Activated CD4-positive, alpha-beta T cell treated with anti-CD3 and anti-CD28 coated beads for 36 hours (primary cell): ENCODE results near the gene ATP8A2. TPM values are rescaled to one million over a fixed set of nuclear protein-coding genes. Genes with fewer than 3 reads are reported as not detected.
A peak's percentile ranks its signal among the peaks of the same experiment; 100 is the strongest.

Source experiments
- ATAC-seq: fragments of 200-7000 bp; cut with Tn5 transposase; one replicate; pipeline ENCODE4 v1.10.0; 2021; ENCODE audit warnings: mild to moderate bottlenecking, moderate library complexity
- CTCF ChIA-PET: fragments of 350-600 bp; sonication (Branson Sonifier 250); formaldehyde crosslinking; loops from one replicate; lab custom pipeline; 2021; ENCODE audit warnings: antibody characterized with exemption; lab: Charles Lee
- POLR2A ChIA-PET: fragments of 350-600 bp; sonication (Branson Sonifier 250); formaldehyde crosslinking; loops from one replicate; lab custom pipeline; 2021; ENCODE audit warnings: antibody characterized with exemption, inconsistent platforms; lab: Charles Lee
- DNase-seq: peaks from one replicate; pipeline ENCODE4 v3.0.0-alpha.2; 2020
- H3K27ac Mint-ChIP-seq: one replicate; pipeline ENCODE4 v1.8.0; 2021; ENCODE audit warnings: mixed read lengths
- H3K27me3 Mint-ChIP-seq: one replicate; pipeline ENCODE4 v1.8.0; 2021; ENCODE audit warnings: mixed read lengths
- H3K36me3 Mint-ChIP-seq: one replicate; pipeline ENCODE4 v1.8.0; 2021; ENCODE audit warnings: low read depth, mixed read lengths
- H3K4me1 Mint-ChIP-seq: one replicate; pipeline ENCODE4 v1.8.0; 2021; ENCODE audit warnings: mixed read lengths
- H3K4me3 Mint-ChIP-seq: one replicate; pipeline ENCODE4 v1.8.0; 2021; ENCODE audit warnings: mild to moderate bottlenecking, moderate library complexity, mixed read lengths
- H3K9me3 Mint-ChIP-seq: one replicate; pipeline ENCODE4 v1.8.0; 2021; ENCODE audit warnings: low read depth, mixed read lengths
- intact Hi-C, 2 experiments: fragments of 100-400 bp; cut with DNase I in 1 of 2; cut with micrococcal nuclease in 1 of 2; formaldehyde crosslinking; loops; one replicate each; pipeline versions ENCODE4 v1.14.2 to v1.15.1; 2022 to 2024; cut with DNase I, micrococcal nuclease
- total RNA-seq, 2 experiments: library from RNA; stranded (reverse); gene quantifications; one replicate each; pipeline ENCODE4 v1.2.3, GENCODE V29; 2021

The ATP8A2 gene
- total RNA-seq, 2 experiments from 2014 or later = 0.30 to 0.39 TPM

DNA sequence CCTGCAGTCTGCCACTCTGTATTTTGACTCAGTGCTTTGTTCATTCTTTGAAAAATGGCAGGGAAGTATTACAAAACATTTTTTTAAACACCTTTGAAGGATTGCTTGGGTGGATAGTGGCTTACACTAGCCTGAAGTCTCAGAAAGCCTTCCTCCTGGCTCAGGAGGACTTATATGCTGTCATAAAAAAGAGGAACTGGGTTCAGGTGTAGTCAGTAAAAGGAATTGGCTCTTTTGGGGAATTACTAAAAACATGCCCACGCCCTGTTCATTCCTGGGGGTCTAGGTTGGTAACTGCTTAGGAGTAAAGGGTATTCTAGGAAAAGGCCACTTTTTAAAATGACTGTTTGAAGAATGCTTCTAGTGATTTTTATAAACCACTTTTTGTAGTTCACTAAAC lies 493.2 kb downstream of the ATP8A2 start:
- Mint-ChIP-seq H3K4me3 (no peak overlapping the region), H3K9me3 (no peaks in the 10 kb centered on the region)
- POLR2A ChIA-PET = no interaction called here

DNA sequence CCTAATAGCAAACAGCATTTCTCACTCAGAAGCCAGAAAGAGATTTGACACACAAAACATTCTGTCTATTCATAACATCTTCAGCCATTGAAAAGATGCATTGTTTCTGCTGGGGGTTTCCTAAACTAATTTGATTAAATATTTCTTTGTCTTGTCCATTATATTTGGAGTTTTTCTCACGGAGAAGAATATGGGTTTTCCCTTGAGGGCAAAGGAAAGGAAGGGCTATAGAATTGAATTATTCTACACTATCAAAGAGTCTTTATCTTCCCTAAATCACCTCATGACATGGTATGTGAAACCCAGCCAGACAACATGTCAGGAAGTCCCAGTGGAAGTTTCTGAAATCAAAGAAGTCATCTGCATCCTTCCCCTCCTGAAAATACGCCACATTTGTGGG lies 493.6 kb downstream of the ATP8A2 start:
- H3K4me3 Mint-ChIP-seq = no peak overlapping the region
- ChIA-PET CTCF (no interaction called here), POLR2A (no interaction called here)
- no peaks in the 10 kb centered on the region for H3K27me3 Mint-ChIP-seq
- no peaks in the 10 kb centered on the region for H3K36me3 Mint-ChIP-seq
- no peaks in the 10 kb centered on the region for H3K9me3 Mint-ChIP-seq
- DNase-seq (no peak), ATAC-seq (no peak)
- H3K4me1 Mint-ChIP-seq = no peaks in the 10 kb centered on the region
- intact Hi-C loops = no loop called here
- no peak overlapping the region for H3K27ac Mint-ChIP-seq

More for the DNA sequence above, 493.2 kb downstream of the ATP8A2 start:
- CTCF ChIA-PET = no interaction called here
- no peak for ATAC-seq
- no peaks in the 10 kb centered on the region for H3K36me3 Mint-ChIP-seq
- H3K27me3 Mint-ChIP-seq = no peaks in the 10 kb centered on the region
- intact Hi-C loops = no loop called here
- no peak for DNase-seq
- no peak overlapping the region for H3K27ac Mint-ChIP-seq
- no peaks in the 10 kb centered on the region for H3K4me1 Mint-ChIP-seq

DNA sequence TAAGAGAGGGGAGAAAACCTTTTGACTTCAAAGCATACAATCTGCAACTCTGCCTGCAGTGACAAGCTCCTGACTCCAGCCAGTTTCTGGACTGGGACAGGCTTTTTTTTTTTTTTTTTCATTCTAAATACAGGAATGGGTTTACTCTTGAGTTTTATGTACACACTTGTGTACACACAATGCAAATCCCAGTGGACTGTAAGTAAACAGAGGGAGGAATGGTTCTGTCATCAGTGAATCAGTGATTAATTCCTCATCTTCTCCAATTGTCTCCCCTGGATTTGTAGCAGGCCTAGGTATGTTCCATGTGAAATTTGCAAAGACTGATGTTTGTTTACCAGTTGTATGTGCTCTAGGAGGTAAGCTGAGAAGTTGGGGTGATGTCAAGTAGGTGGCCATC lies 495.3 kb downstream of the ATP8A2 start:
- CTCF ChIA-PET = interaction anchor here (0.7 kb wide), 1 partner anchor 998 kb away, joined by 4 read pairs; no protein-coding TSS in a partner anchor

DNA sequence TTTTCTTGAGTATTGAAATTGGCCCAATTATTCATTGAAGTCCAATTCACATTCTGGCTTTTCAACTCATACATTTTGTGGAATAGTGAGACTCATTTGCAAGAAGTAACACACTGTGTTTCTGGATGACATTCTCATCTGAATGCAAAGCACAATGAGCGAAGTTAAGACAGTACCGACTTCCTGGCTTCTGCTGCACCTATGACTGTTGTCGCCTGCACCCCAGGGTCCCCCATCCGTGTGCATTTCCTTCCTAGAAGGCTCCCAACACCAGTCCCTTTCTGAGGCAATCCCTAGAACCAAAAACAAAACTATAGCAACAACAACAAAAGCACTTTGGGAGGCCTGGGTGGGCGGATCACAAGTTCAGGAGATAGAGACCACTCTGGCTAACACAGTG lies 496.7 kb downstream of the ATP8A2 start:
- Mint-ChIP-seq H3K4me1 (peaks cover 27% of the 10 kb centered on the region), H3K36me3 (no peaks in the 10 kb centered on the region), H3K4me3 (no peak overlapping the region), H3K27me3 (no peaks in the 10 kb centered on the region), H3K9me3 (no peaks in the 10 kb centered on the region), H3K27ac (no peak overlapping the region)
- no peak for ATAC-seq
- ChIA-PET CTCF (no interaction called here), POLR2A (no interaction called here)
- no peak for DNase-seq
- intact Hi-C loops = no loop called here

More for the DNA sequence above, 495.3 kb downstream of the ATP8A2 start:
- no peak overlapping the region for H3K4me3 Mint-ChIP-seq
- no peak for ATAC-seq
- no peaks in the 10 kb centered on the region for H3K27me3 Mint-ChIP-seq
- no peak for DNase-seq
- no peaks in the 10 kb centered on the region for H3K36me3 Mint-ChIP-seq
- H3K9me3 Mint-ChIP-seq = no peaks in the 10 kb centered on the region
- POLR2A ChIA-PET = interaction anchor here (0.6 kb wide), 1 partner anchor 22 kb away, joined by 4 read pairs; no protein-coding TSS in a partner anchor
- peaks cover 16% of the 10 kb centered on the region for H3K4me1 Mint-ChIP-seq
- no peak overlapping the region for H3K27ac Mint-ChIP-seq
- intact Hi-C loops = no loop called here

DNA sequence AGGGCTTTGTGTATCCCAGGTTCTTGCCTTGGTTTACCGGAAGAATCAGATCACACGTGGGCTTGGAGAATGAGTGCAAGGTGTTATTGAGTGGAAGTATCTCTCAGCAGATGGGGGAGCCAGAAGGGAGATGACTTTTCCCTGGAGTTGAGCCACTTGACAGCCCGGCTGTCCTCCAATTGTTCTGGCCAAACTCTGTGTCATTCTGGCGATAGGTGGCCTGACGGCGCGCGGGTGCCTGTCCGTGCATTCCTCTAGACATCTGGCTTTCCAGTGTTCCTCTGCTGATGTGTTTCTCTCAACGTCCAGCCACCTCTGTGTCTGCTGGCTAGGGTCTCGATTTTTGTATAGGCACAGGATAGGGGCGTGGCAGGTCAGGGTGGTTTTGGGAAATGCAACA lies 498.2 kb downstream of the ATP8A2 start:
- H3K9me3 Mint-ChIP-seq = peaks cover 7% of the 10 kb centered on the region
- H3K27me3 Mint-ChIP-seq = no peaks in the 10 kb centered on the region
- ChIA-PET POLR2A (no interaction called here), CTCF (no interaction called here)
- H3K4me3 Mint-ChIP-seq = no peak overlapping the region
- H3K4me1 Mint-ChIP-seq = peaks cover 41% of the 10 kb centered on the region
- no peak overlapping the region for H3K27ac Mint-ChIP-seq
- no peak for DNase-seq
- intact Hi-C loops = no loop called here
- ATAC-seq = no peak
- peaks cover 6% of the 10 kb centered on the region for H3K36me3 Mint-ChIP-seq

DNA sequence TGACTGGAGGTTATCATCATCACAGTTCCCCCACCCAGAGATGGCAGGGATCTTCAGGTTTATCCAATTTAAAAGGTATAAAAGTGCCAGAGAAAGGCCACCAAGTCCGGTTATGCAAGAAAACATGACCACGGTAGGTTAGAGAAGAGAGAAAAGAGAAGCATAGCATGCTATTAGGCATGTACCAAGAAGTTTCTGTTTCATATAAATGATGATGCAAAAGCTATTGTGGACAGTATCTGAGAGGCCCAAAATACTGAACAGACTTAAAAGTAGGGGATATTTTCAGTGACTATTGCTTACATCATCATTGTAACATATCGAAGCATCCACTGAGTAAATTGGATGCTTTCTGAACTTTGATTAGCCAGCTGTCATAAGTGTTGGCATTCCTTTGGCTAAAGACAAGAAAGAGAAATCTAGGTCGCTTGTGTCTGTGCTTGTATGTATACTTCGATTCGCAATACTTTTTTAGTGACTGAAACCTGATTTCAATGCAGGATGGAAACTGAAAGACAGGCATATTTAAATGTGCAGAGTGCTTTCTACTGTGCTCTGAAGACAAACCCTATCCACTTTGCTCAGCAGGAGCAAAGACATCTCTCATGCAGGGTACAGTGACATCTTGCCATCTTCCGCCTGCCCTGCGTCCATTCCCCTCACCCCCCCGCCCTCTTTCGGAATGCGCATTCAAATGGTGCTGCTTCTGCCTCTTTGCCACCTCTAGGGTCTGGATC lies 499.8 kb downstream of the ATP8A2 start:
- H3K27me3 Mint-ChIP-seq = no peaks in the 10 kb centered on the region
- peaks cover 7% of the 10 kb centered on the region for H3K9me3 Mint-ChIP-seq
- no peak overlapping the region for H3K27ac Mint-ChIP-seq
- intact Hi-C loops = no loop called here
- ATAC-seq (peak; percentile 57), DNase-seq (no peak)
- ChIA-PET CTCF (no interaction called here), POLR2A (no interaction called here)
- peaks cover 6% of the 10 kb centered on the region for H3K36me3 Mint-ChIP-seq
- H3K4me1 Mint-ChIP-seq = peaks cover 54% of the 10 kb centered on the region
- H3K4me3 Mint-ChIP-seq = no peak overlapping the region

DNA sequence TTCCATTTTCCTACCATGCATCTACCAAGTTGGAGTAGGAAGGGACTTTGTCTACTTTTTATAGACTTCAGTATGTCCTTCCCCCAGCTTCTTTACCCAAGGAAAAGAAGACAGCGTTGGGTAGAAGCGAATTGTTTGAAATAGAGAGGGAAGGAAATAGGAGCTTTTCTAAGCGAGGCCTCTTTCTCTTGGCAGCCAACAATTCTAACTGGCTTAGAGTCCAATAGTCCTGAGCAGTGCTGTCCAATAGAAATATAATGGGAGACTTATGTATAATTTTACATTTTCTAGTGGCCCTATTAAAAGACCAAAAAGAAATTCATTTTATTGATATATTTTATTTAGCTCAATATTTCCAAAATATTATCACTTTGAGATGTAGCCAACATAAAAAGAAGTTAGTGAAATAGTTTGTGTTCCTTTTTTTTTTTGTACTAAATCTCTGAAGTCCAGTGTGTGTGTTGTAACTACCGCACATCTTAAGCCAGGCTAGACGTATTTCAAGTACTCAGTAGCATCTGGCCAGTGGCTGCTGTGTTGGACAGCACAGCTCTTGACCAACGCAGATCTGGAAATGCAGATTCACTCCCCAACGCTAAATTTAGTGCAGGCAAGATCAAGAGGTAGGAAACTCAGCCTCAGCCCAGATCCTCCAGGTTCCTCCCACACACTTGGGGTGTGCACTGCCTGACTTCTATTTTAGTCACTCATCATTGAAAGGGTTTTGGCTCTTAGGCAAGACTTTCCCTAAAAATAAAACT lies 500.9 kb downstream of the ATP8A2 start:
- Mint-ChIP-seq H3K9me3 (peaks cover 7% of the 10 kb centered on the region), H3K27ac (no peak overlapping the region), H3K4me1 (peaks cover 61% of the 10 kb centered on the region), H3K27me3 (no peaks in the 10 kb centered on the region), H3K36me3 (peaks cover 6% of the 10 kb centered on the region), H3K4me3 (no peak overlapping the region)
- ChIA-PET POLR2A (interaction anchor here (0.6 kb wide), 1 partner anchor 10 kb away, joined by 3 read pairs; no protein-coding TSS in a partner anchor), CTCF (interaction anchor here (0.6 to 1.3 kb wide), 4 partner anchors 10 to 180 kb away, joined by 3 to 4 read pairs (median 3); no protein-coding TSS in a partner anchor)
- DNase-seq (peak; percentile 48), ATAC-seq (peak; percentile 24)
- intact Hi-C loops = loop anchor here in 1 of 2 experiments (1.0 kb wide), 1 partner anchor 29 kb away; no protein-coding TSS in a partner anchor

DNA sequence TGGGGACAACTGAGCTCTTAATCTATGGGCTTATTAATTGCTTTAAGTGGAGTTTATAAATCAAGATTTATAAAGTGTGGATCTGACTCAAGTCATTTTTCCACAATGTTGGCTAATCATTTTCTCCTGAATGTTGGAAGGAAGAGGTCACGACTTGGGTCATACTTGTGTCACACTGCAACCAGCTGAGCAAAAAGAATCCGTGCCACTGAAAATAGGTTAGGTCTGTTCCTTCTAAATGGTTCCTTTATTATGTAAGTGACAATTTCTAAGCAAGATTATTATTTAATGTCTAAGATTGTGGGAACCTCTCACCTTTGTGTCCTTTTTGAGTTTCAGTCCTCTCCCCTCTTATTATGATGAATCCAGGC lies 501.5 kb downstream of the ATP8A2 start:
- POLR2A ChIA-PET = interaction anchor here (0.6 to 0.7 kb wide), 2 partner anchors 10 to 743 kb away, joined by 3 read pairs; no protein-coding TSS in a partner anchor
- Mint-ChIP-seq H3K9me3 (peaks cover 7% of the 10 kb centered on the region), H3K4me3 (no peak overlapping the region), H3K4me1 (peaks cover 67% of the 10 kb centered on the region), H3K27ac (no peak overlapping the region), H3K36me3 (peaks cover 6% of the 10 kb centered on the region), H3K27me3 (no peaks in the 10 kb centered on the region)
- no peak for ATAC-seq
- CTCF ChIA-PET = interaction anchor here (0.7 to 1.3 kb wide), 3 partner anchors 10 to 20 kb away, joined by 3 to 4 read pairs (median 3); no protein-coding TSS in a partner anchor
- DNase-seq = no peak
- intact Hi-C loops = loop anchor here in 1 of 2 experiments (1.0 kb wide), 1 partner anchor 28 kb away; no protein-coding TSS in a partner anchor

DNA sequence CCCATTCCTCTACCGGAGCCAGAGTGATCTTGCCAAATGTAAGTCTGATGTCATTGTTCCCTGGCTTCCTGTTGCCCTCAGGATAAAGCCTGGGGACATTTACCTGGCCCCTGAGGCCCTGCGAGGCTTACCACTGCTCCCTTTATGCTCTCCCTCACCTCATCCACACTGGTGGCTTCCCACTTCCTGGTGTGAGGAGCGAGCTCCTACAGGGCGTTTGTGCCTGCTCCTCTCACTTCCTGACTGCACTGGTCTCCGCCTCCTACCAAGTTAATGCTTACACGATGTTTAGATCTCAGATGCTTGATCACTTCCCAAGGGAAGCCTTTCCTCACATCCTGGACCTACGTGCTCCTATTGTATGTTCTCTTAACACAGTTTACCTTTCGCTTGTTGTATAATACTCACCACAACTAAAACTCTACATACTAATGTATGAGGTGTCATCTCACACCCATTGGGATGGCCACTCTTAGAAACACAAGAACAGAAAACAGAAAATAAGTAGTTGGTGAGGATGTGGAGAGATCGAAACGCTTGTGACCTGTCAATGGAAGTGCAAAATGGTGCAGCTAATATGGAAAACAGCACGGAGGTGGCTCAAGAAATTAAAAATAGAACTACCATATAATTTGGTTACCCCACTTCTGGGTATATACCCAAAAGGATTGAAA lies 502.4 kb downstream of the ATP8A2 start:
- H3K36me3 Mint-ChIP-seq = peaks cover 6% of the 10 kb centered on the region
- peaks cover 70% of the 10 kb centered on the region for H3K4me1 Mint-ChIP-seq
- no peak for DNase-seq
- H3K27me3 Mint-ChIP-seq = no peaks in the 10 kb centered on the region
- intact Hi-C loops = loop anchor here in 1 of 2 experiments (2.0 kb wide), 1 partner anchor 29 kb away; no protein-coding TSS in a partner anchor
- ChIA-PET CTCF (no interaction called here), POLR2A (no interaction called here)
- H3K4me3 Mint-ChIP-seq = no peak overlapping the region
- H3K27ac Mint-ChIP-seq = peak overlapping the region; percentile 78
- peaks cover 7% of the 10 kb centered on the region for H3K9me3 Mint-ChIP-seq
- no peak for ATAC-seq

DNA sequence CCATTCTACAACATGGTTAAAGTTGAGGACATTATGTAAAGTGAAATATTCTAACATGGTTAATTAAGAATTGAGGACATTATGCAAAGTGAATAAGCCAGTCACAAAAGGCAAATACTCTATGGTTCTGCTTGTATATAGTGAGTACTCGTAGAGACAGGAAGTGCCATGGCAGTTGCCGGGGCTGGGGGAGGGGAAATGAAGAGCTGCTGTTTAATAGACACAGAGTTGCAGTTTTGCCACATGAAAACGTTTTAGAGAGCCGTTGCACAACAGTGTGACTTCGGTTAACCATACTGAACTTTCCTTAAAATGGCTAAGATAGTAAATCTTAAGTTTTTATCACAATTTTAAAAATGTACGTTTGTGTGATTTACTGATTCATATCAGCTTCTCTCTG lies 503.1 kb downstream of the ATP8A2 start:
- DNase-seq (peak; percentile 78), ATAC-seq (peak; percentile 75)
- peaks cover 7% of the 10 kb centered on the region for H3K9me3 Mint-ChIP-seq
- intact Hi-C loops = loop anchor here in 1 of 2 experiments (2.0 kb wide), 1 partner anchor 28 kb away; no protein-coding TSS in a partner anchor
- H3K4me3 Mint-ChIP-seq = peak overlapping the region; percentile 20
- H3K27ac Mint-ChIP-seq = peak overlapping the region; percentile 78
- H3K27me3 Mint-ChIP-seq = no peaks in the 10 kb centered on the region
- POLR2A ChIA-PET = no interaction called here
- H3K36me3 Mint-ChIP-seq = peaks cover 6% of the 10 kb centered on the region
- CTCF ChIA-PET = interaction anchor here (1.4 kb wide), 1 partner anchor 301 kb away, joined by 3 read pairs; no protein-coding TSS in a partner anchor
- peaks cover 70% of the 10 kb centered on the region for H3K4me1 Mint-ChIP-seq

DNA sequence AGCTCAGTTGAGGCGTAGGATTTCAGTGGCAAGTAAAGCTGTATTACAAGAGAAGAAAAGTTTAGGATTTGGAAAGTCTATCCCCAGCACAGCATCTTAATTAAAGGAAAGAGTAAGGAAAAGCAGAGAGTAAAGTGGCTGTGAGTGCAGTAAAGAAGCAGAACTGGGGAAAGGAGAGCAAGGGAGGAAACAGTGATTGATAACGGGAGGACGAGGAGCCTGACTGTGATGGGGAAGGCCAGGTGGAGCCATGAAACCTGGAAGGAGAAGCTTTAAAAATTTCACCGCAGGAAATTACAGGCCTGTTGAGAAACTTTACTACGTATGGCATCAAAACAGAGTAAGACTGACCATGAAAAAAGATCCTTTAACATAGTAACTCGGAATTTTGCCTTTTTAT lies 504.5 kb downstream of the ATP8A2 start:
- peaks cover 7% of the 10 kb centered on the region for H3K9me3 Mint-ChIP-seq
- DNase-seq = no peak
- no peak overlapping the region for H3K4me3 Mint-ChIP-seq
- H3K4me1 Mint-ChIP-seq = peaks cover 66% of the 10 kb centered on the region
- peak overlapping the region; percentile 2 for H3K27ac Mint-ChIP-seq
- H3K36me3 Mint-ChIP-seq = peaks cover 6% of the 10 kb centered on the region
- ATAC-seq = no peak
- ChIA-PET CTCF (interaction anchor here (1.0 to 1.4 kb wide), 2 partner anchors 17 to 302 kb away, joined by 3 read pairs; no protein-coding TSS in a partner anchor), POLR2A (no interaction called here)
- no peaks in the 10 kb centered on the region for H3K27me3 Mint-ChIP-seq
- intact Hi-C loops = no loop called here
